Cardiac fibroblast (primary cell): ENCODE data around the gene IGFLR1.

Experiments used
- DNase-seq, 2 donors: peaks; one replicate each; pipeline versions ENCODE4 v3.0.0 to v3.0.0-alpha.2; 2010; ENCODE audit warnings: low read depth in 2 of 2
- H3K4me3 ChIP-seq, 2 donors: replicated peaks in 1 of 2; 1 replicate in 1 of 2; 2 replicates in 1 of 2; pipeline ENCODE4 v1.5.1; 2011; ENCODE audit warnings: low read depth in 2 of 2, low read length in 2 of 2, mild to moderate bottlenecking in 2 of 2, moderate library complexity in 1 of 2
- TF ChIP-seq, protein P1 (sequence below): IDR thresholded peaks from one replicate; pipeline ENCODE4 v1.5.1; 2011; ENCODE audit warnings: low read depth, mild to moderate bottlenecking, low read length, inconsistent platforms

Gene IGFLR1

DNA sequence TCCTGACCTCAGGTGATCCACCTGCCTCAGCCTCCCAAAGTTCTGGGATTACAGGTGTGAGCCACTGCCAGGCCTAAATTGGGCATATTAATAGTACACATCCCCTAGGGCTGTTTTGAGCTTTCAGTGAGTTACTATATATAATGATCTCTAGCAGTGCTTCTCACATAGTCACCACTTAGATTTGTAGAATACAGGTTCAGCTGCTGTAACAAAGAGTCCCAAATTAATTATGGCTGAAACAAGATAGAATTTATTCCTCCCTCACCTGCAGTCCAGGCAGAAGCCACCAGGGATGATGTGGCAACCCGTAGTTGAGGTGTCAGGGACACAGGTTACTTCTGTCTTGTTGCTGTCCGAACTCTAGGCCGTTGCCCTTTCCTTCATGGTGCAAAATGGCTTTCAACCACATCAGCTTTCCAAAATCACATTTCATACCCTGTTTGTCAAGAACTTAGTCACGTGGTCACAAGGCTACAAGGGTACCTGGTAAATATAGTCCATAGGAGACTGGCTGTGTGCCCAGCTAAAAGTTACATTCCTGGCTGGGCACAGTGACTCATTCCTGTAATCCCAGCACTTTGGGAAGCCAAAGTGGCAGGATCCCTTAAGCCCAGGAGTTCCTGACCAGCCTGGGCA lies 18.6 kb upstream of the IGFLR1 start:
- H3K4me3 ChIP-seq: no peak overlapping the region
- DNase-seq: no peak
- TF ChIP-seq, protein P1, sequence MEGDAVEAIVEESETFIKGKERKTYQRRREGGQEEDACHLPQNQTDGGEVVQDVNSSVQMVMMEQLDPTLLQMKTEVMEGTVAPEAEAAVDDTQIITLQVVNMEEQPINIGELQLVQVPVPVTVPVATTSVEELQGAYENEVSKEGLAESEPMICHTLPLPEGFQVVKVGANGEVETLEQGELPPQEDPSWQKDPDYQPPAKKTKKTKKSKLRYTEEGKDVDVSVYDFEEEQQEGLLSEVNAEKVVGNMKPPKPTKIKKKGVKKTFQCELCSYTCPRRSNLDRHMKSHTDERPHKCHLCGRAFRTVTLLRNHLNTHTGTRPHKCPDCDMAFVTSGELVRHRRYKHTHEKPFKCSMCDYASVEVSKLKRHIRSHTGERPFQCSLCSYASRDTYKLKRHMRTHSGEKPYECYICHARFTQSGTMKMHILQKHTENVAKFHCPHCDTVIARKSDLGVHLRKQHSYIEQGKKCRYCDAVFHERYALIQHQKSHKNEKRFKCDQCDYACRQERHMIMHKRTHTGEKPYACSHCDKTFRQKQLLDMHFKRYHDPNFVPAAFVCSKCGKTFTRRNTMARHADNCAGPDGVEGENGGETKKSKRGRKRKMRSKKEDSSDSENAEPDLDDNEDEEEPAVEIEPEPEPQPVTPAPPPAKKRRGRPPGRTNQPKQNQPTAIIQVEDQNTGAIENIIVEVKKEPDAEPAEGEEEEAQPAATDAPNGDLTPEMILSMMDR: no peak

- no peak overlapping the region for H3K4me3 ChIP-seq
- no peak for DNase-seq
- TF ChIP-seq, protein P1: no peak
Observed at GRCh38 chr19:35759697-35760096, 17.4 kb upstream of the IGFLR1 start.

GRCh38 chr19:35757749-35758608 lies 15.7 kb upstream of the IGFLR1 start, which contains the start of gene PROSER3:
TSS of gene PROSER3 (plus strand) at chr19:35758176. CDS start at chr19:35758216, 40 bp downstream.
- peak within 1 kb of the TSS; percentile 93 to 99 for H3K4me3 ChIP-seq

GRCh38 chr19:35757231-35757748 lies 15.0 kb upstream of the IGFLR1 start:
- TF ChIP-seq, protein P1: no peak
- DNase-seq: peak; percentile 96 to 99
- H3K4me3 ChIP-seq: peak overlapping the region; percentile 58 to 65

More at GRCh38 chr19:35757749-35758608, 15.7 kb upstream of the IGFLR1 start, which contains the start of gene PROSER3:
- TF ChIP-seq, protein P1: no peak
- peak; percentile 100 for DNase-seq

DNA sequence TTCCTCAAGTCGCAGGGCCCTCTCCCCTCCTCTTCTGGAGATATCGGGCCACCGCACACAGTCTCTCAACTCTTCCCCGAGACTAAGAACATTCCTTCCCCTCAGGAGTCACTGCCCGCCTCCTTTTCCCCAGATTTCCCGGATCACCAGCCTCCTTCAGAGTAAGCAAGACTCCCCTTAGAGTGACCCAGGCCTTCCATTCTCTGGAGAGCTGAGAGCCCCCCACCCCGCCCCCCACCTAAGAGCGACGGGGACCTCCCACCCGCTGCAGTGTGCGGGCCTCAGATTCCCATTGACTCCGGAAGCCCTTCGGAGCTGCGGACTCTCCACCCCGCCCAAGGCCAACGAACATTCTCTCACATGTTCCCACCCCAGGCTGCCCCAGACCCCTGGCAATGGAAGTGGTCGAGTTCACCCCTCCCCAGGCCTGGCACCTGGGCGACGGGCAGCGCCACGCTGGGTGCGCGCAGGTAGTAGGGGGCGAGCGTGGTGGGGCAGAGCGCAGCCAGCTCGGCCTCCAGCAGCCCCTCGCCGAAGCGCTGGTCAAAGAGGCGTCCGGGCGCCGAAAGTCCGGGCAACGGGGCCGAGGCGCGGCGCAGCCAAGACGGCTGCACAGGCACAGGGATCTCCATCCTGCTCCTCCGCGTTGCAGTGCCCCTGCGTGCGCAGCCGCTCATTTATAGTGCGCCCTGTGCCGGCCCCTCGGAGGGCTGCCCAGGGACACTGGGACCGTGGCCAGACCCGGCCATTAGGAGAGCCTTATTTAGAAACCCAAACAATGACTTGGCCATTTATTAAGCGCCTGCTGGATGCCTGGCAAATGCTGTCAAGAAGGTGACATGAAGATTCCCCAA lies 14.4 kb upstream of the IGFLR1 start, which contains the start of gene HSPB6:
TSS of gene HSPB6 (minus strand) at position 653 of the 854 bp plus-strand sequence. CDS start at position 632, 21 bp downstream.
- H3K4me3 ChIP-seq: peak within 1 kb of the TSS; percentile 58 to 93
- DNase-seq: peak; percentile 83 to 88
- TF ChIP-seq, protein P1: no peak
